K562 (cell line): ENCODE measurements around the gene TGDS. TPM values are rescaled to one million over a fixed set of nuclear protein-coding genes. Genes with fewer than 3 reads are reported as not detected.

Source experiments
- ATAC-seq: fragments of 200-7000 bp; cut with Tn5 transposase; 3 replicates; pipeline ENCODE4 v1.9.1; 2020; ENCODE audit warnings: moderate library complexity
- BruUV-seq: library from RNA; stranded (reverse); fragments of 400-500 nt; replicated peaks from 2 replicates; lab custom pipeline; 2021; lab: Mats Ljungman, UMichigan
- CTCF ChIA-PET: fragments of 300-600 bp; formaldehyde crosslinking; extraction: SDS; loops from one replicate; lab custom pipeline; 2021; ENCODE audit warnings: low intra/inter-chr PET ratio; lab: Yijun Ruan, JAX
- POLR2A ChIA-PET: fragments of 300-600, 350-650 bp; sonication (Branson Sonifier 250); formaldehyde crosslinking; extraction: SDS; loops from one replicate; lab custom pipeline; 2021; ENCODE audit warnings: antibody characterized with exemption, inconsistent platforms; lab: Yijun Ruan, JAX
- DNase-seq, 4 experiments: peaks; one replicate each; pipeline versions ENCODE4 v3.0.0 to v3.0.0-alpha.2; 2011 to 2018; ENCODE audit warnings: low spot score in 3 of 4, mixed read lengths in 3 of 4; ENCODE audit errors: extremely low read depth in 1 of 4
- FAIRE-seq: peaks from 2 replicates; lab custom pipeline; 2011; peaks lifted over from hg19 to GRCh38; lab: Jason Lieb, UNC
- H2AFZ ChIP-seq: 2 replicates; pipeline ENCODE4 v1.6.0; 2011; ENCODE audit warnings: low read depth, low read length, control low read depth, inconsistent platforms
- H3K27ac ChIP-seq: fragments of 200-600 bp; 3 replicates; pipeline ENCODE4 v1.8.0; 2011; ENCODE audit warnings: low read depth, mild to moderate bottlenecking, control low read depth, inconsistent platforms, low read length, moderate library complexity, mixed read lengths; ENCODE audit errors: extremely low read depth
- H3K27me3 ChIP-seq, 2 experiments: fragments of 300-600 bp in 1 of 2; 2 replicates in 1 of 2; 3 replicates in 1 of 2; pipeline versions ENCODE4 v1.6.0 to v1.8.0; 2011; ENCODE audit warnings: inconsistent platforms in 2 of 2, low read length in 2 of 2, mild to moderate bottlenecking in 1 of 2, mixed read lengths in 1 of 2, moderate library complexity in 1 of 2; ENCODE audit not compliant: control insufficient read depth in 2 of 2, insufficient read depth in 2 of 2
- H3K36me3 ChIP-seq: fragments of 300-600 bp; 3 replicates; pipeline ENCODE4 v1.8.0; 2011; ENCODE audit warnings: mild to moderate bottlenecking, low read length, inconsistent platforms; ENCODE audit not compliant: control insufficient read depth, insufficient read depth
- H3K4me1 ChIP-seq, 2 experiments: fragments of 200-600 bp in 1 of 2; replicated peaks in 1 of 2; 2 replicates in 1 of 2; 3 replicates in 1 of 2; pipeline versions ENCODE4 v1.5.1 to v1.8.0; 2011; ENCODE audit warnings: inconsistent platforms in 2 of 2, low read length in 2 of 2, mild to moderate bottlenecking in 1 of 2, mixed read lengths in 1 of 2, moderate library complexity in 1 of 2; ENCODE audit not compliant: control insufficient read depth in 2 of 2, insufficient read depth in 2 of 2
- H3K4me2 ChIP-seq: 2 replicates; pipeline ENCODE4 v1.6.1; 2011; ENCODE audit warnings: low read length, control low read depth, inconsistent platforms, mixed read lengths; ENCODE audit not compliant: insufficient read depth
- H3K4me3 ChIP-seq: fragments of 200-600 bp; sonication (generic), shearing (Covaris generic); 2 replicates; pipeline ENCODE4 v1.5.1; 2016; ENCODE audit warnings: control low read depth, inconsistent platforms
- H3K79me2 ChIP-seq: fragments of 200-600 bp; 3 replicates; pipeline ENCODE4 v1.8.0; 2011; ENCODE audit warnings: low read length, inconsistent platforms; ENCODE audit not compliant: control insufficient read depth, insufficient read depth
- H3K9ac ChIP-seq, 2 experiments: 2 replicates each; pipeline versions ENCODE4 v1.6.0 to v1.6.1; 2011; ENCODE audit warnings: low read depth in 2 of 2, low read length in 2 of 2, control low read depth in 1 of 2, inconsistent platforms in 1 of 2, mild to moderate bottlenecking in 1 of 2, mixed read lengths in 1 of 2; ENCODE audit not compliant: insufficient read depth in 1 of 2
- H3K9me1 ChIP-seq: one replicate; pipeline ENCODE4 v1.6.0; 2011; ENCODE audit warnings: inconsistent platforms, mild to moderate bottlenecking, low read length, moderate library complexity; ENCODE audit not compliant: control insufficient read depth, insufficient read depth
- H3K9me3 ChIP-seq: replicated peaks from 2 replicates; pipeline ENCODE4 v1.5.1; 2011; ENCODE audit warnings: low read depth, low read length, inconsistent platforms; ENCODE audit not compliant: control insufficient read depth, insufficient read depth
- H4K20me1 ChIP-seq: replicated peaks from 2 replicates; pipeline ENCODE4 v1.6.1; 2011; ENCODE audit warnings: low read length, inconsistent platforms, mixed read lengths; ENCODE audit not compliant: control insufficient read depth, insufficient read depth
- ARHGAP35 ChIP-seq: fragments of 450-650 bp; IDR thresholded peaks from 2 replicates; pipeline ENCODE4 v1.6.1; 2018; ENCODE audit not compliant: partially characterized antibody
- EHMT2 ChIP-seq: fragments of 450-650 bp; IDR thresholded peaks from 2 replicates; pipeline ENCODE4 v1.6.1; 2018; ENCODE audit warnings: antibody characterized with exemption
- GABPA ChIP-seq: fragments of 200-800 bp; sonication (Bioruptor generic); conservative IDR thresholded peaks from 2 replicates; pipeline ENCODE4 v1.6.1; 2016; ENCODE audit warnings: low read depth, missing genetic modification characterization, missing compliant biosample characterization
- GATAD2B ChIP-seq: fragments of 450-650 bp; IDR thresholded peaks from 2 replicates; pipeline ENCODE4 v1.6.1; 2017; ENCODE audit warnings: mild to moderate bottlenecking, borderline replicate concordance
- KDM5B ChIP-seq: fragments of 200-600 bp; sonication (generic); IDR thresholded peaks from 2 replicates; pipeline ENCODE4 v1.6.1; 2012; ENCODE audit warnings: low read depth, mild to moderate bottlenecking, moderate library complexity, low read length, control low read depth, inconsistent platforms; ENCODE audit not compliant: insufficient replicate concordance
- MEIS2 ChIP-seq: fragments of 450-650 bp; IDR thresholded peaks from 2 replicates; pipeline ENCODE4 v1.6.1; 2014; ENCODE audit warnings: mild to moderate bottlenecking; ENCODE audit not compliant: partially characterized antibody
- PURB ChIP-seq: sonication (generic); formaldehyde crosslinking; IDR thresholded peaks from 2 replicates; pipeline ENCODE4 v1.9.0; 2021; ENCODE audit warnings: low read depth, mild to moderate bottlenecking, missing genetic modification reagents
- SMARCB1 ChIP-seq: IDR thresholded peaks from 2 replicates; pipeline ENCODE4 v1.6.1; 2011; ENCODE audit warnings: improper control_type of control experiment, low read depth; ENCODE audit not compliant: insufficient read length
- SREBF2 ChIP-seq: sonication (generic); formaldehyde crosslinking; IDR thresholded peaks from 2 replicates; pipeline ENCODE4 v1.4.0; 2020; ENCODE audit warnings: mild to moderate bottlenecking, missing genetic modification reagents
- ZNF324 ChIP-seq: fragments of 250-450 bp; sonication (Bioruptor Pico); IDR thresholded peaks from 2 replicates; pipeline ENCODE4 v1.4.0; 2020; ENCODE audit warnings: mild to moderate bottlenecking
- ZNF586 ChIP-seq: fragments of 450-650 bp; formaldehyde crosslinking; conservative IDR thresholded peaks from 2 replicates; pipeline ENCODE4 v1.4.0; 2020; ENCODE audit warnings: mild to moderate bottlenecking, moderate library complexity
- WGBS: fragments of 100-300 bp; shearing (Covaris generic); methylation state at CpG from one replicate; pipeline ENCODE4 v1.1.6; 2016; ENCODE audit warnings: low coverage, mixed read lengths; ENCODE audit not compliant: insufficient coverage; ENCODE audit errors: missing lambda C conversion rate; 5-methylcytosine and 5-hydroxymethylcytosine counted together
- in situ Hi-C: fragments of 300-500 bp; cut with MboI; formaldehyde crosslinking; loops from 4 replicates; pipeline ENCODE4 v1.15.0; 2018; ENCODE audit warnings: inconsistent platforms, mixed read lengths
- intact Hi-C: fragments of 100-400 bp; cut with micrococcal nuclease; formaldehyde crosslinking; loops from 2 replicates; pipeline ENCODE4 v1.14.2; 2022
- polyA plus RNA-seq, 8 experiments: library from polyadenylated mRNA; depleted of rRNA in 4 of 8; stranded (reverse) in 5 of 8; unstranded in 3 of 8; fragments of >200 nt; fragmentation: Nextera tagmentation in 2 of 8; fragmentation: Illumina TruSeq in 1 of 8; extraction: Ambion mirVana in 2 of 8; extraction: Trizol in 1 of 8; gene quantifications; 2 replicates each; pipeline versions ENCODE4 v1.2.1 to v1.2.3, GENCODE V29; 2011 to 2014; ENCODE audit warnings: inconsistent platforms in 1 of 8, missing spikeins in 1 of 8
- total RNA-seq, 7 experiments: library from RNA; depleted of rRNA in 6 of 7; stranded (reverse); fragments of >200 nt in 6 of 7; fragmentation: Illumina TruSeq in 2 of 7; extraction: Trizol in 2 of 7; gene quantifications; 2 replicates each; pipeline versions ENCODE4 v1.2.1 to v1.2.3, GENCODE V29; 2011 to 2021; ENCODE audit warnings: low replicate concordance in 1 of 7
- TF ChIP-seq, protein P1 (sequence below): fragments of 150-350 bp; conservative IDR thresholded peaks from 2 replicates; pipeline ENCODE4 v1.6.1; 2014; ENCODE audit warnings: low read length
- TF ChIP-seq, protein P2 (sequence below): IDR thresholded peaks from 2 replicates; pipeline ENCODE4 v1.6.1; 2012; ENCODE audit warnings: low read depth, low read length, improper control_type of control experiment, borderline replicate concordance

The TGDS gene
- total and polyA plus RNA-seq, 9 of the 15 experiments (the other 6 are each of a cell fraction or from before 2014, with no cell fraction given) = 9.9 to 43.7 (median 21.4) TPM

DNA sequence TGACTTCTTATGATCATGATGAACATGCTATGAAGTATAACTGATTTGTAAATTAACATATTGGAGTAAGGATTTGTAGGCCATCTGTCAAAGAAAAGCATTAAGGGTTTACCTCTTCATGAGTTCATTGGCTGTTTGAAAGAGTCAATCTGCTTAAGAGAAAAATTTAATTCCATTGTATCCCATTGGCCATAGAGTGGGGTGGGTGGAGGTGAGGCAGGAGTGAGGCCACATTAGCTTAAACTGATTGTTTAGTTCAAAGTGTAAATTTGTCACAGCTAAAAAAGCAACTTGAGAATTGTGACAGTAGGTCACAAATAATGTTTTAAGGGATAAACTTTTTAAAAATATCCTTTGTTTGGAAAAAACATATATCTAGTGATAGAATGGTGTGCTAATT is 17.1 kb upstream of the TGDS start:
- no peak for TF ChIP-seq GATAD2B

DNA sequence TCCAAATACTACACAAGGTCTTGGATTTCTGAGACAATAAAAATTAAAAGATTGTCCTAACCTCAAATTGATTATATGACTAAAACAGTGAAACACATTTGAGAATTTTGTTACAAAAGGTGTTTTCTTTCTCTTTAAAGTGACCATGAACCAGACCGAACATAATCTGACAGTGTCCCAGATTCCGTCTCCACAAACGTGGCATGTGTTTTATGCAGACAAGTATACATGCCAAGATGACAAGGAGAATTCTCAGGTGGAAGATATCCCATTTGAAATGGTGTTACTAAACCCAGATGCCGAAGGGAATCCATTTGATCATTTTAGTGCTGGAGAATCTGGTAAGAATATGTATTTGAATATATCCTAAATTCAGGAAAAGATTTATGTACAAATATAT is 16.1 kb upstream of the TGDS start:
- no peaks in the 10 kb centered on the region for H3K27me3 ChIP-seq
- no peak overlapping the region for H3K4me3 ChIP-seq
- no peaks in the 10 kb centered on the region for H4K20me1 ChIP-seq
- H3K9me3 ChIP-seq = no peaks in the 10 kb centered on the region
- ATAC-seq (no peak), FAIRE-seq (no peak), DNase-seq (no peak)
- BruUV-seq = no TSS peak
- 93% methylated on average over 4 of the region's 4 CpGs for WGBS
- H3K9ac ChIP-seq = no peak overlapping the region
- H2AFZ ChIP-seq = no peak overlapping the region
- H3K4me2 ChIP-seq = no peak overlapping the region
- H3K79me2 ChIP-seq = no peaks in the 10 kb centered on the region
- in situ Hi-C loops (loop anchor here (5.0 kb wide), 1 partner anchor 175 kb away; no protein-coding TSS in a partner anchor), intact Hi-C loops (no loop called here)
- peaks cover 17% of the 10 kb centered on the region for H3K36me3 ChIP-seq
- ChIA-PET CTCF (no interaction called here), POLR2A (no interaction called here)
- no peak overlapping the region for H3K27ac ChIP-seq
- H3K4me1 ChIP-seq = no peaks in the 10 kb centered on the region; a peak in 1 of 5 replicates
- no peaks in the 10 kb centered on the region for H3K9me1 ChIP-seq
- TF ChIP-seq SREBF2 (CRISPR knock-in tag) (no peak), SMARCB1 (no peak), EHMT2 (no peak), ZNF324 (no peak), MEIS2 (no peak), PURB (CRISPR knock-in tag) (no peak), ARHGAP35 (no peak), GABPA (tag) (no peak), KDM5B (no peak), ZNF586 (CRISPR knock-in tag) (no peak)
- TF ChIP-seq, protein P1, sequence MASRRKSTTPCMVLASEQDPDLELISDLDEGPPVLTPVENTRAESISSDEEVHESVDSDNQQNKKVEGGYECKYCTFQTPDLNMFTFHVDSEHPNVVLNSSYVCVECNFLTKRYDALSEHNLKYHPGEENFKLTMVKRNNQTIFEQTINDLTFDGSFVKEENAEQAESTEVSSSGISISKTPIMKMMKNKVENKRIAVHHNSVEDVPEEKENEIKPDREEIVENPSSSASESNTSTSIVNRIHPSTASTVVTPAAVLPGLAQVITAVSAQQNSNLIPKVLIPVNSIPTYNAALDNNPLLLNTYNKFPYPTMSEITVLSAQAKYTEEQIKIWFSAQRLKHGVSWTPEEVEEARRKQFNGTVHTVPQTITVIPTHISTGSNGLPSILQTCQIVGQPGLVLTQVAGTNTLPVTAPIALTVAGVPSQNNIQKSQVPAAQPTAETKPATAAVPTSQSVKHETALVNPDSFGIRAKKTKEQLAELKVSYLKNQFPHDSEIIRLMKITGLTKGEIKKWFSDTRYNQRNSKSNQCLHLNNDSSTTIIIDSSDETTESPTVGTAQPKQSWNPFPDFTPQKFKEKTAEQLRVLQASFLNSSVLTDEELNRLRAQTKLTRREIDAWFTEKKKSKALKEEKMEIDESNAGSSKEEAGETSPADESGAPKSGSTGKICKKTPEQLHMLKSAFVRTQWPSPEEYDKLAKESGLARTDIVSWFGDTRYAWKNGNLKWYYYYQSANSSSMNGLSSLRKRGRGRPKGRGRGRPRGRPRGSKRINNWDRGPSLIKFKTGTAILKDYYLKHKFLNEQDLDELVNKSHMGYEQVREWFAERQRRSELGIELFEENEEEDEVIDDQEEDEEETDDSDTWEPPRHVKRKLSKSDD = no peak
- TF ChIP-seq, protein P2, sequence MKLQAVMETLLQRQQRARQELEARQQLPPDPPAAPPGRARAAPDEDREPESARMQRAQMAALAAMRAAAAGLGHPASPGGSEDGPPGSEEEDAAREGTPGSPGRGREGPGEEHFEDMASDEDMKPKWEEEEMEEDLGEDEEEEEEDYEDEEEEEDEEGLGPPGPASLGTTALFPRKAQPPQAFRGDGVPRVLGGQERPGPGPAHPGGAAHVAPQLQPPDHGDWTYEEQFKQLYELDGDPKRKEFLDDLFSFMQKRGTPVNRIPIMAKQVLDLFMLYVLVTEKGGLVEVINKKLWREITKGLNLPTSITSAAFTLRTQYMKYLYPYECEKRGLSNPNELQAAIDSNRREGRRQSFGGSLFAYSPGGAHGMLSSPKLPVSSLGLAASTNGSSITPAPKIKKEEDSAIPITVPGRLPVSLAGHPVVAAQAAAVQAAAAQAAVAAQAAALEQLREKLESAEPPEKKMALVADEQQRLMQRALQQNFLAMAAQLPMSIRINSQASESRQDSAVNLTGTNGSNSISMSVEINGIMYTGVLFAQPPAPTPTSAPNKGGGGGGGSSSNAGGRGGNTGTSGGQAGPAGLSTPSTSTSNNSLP = no peak

More for the DNA sequence above, 17.1 kb upstream of the TGDS start:
- ChIA-PET CTCF (no interaction called here), POLR2A (no interaction called here)
- no peak overlapping the region for H3K4me3 ChIP-seq
- in situ Hi-C loops = loop anchor here (5.0 kb wide), 1 partner anchor 176 kb away; no protein-coding TSS in a partner anchor
- H3K27me3 ChIP-seq = no peaks in the 10 kb centered on the region
- peaks cover 16% of the 10 kb centered on the region for H3K36me3 ChIP-seq
- ATAC-seq (no peak), DNase-seq (no peak), FAIRE-seq (no peak)
- H4K20me1 ChIP-seq = no peaks in the 10 kb centered on the region
- BruUV-seq = no TSS peak
- intact Hi-C loops = no loop called here
- no peaks in the 10 kb centered on the region for H3K9me1 ChIP-seq
- H2AFZ ChIP-seq = no peak overlapping the region
- H3K27ac ChIP-seq = no peak overlapping the region
- H3K4me1 ChIP-seq = no peaks in the 10 kb centered on the region
- no peak overlapping the region for H3K9ac ChIP-seq
- H3K79me2 ChIP-seq = no peaks in the 10 kb centered on the region
- no peak overlapping the region for H3K4me2 ChIP-seq
- no peaks in the 10 kb centered on the region for H3K9me3 ChIP-seq
